Activated CD4-positive, alpha-beta T cell treated with anti-CD3 and anti-CD28 coated beads, Interleukin-2, amount 50 U/mL, for 24 hours (primary cell): ENCODE data around the gene ENTPD2.
A peak's percentile ranks its signal among the peaks of the same experiment; 100 is the strongest.
"Not testable (repeated sequence)": the region's sequence is repeated elsewhere in the genome, so short reads cannot be mapped to it uniquely, and the experiment has no call there.

ENCODE experiments used
- DNase-seq, 2 donors: peaks; one replicate each; pipeline ENCODE4 v3.0.0-alpha.2; 2020; ENCODE audit warnings: low read depth in 1 of 2, low spot score in 1 of 2

The ENTPD2 gene

DNA sequence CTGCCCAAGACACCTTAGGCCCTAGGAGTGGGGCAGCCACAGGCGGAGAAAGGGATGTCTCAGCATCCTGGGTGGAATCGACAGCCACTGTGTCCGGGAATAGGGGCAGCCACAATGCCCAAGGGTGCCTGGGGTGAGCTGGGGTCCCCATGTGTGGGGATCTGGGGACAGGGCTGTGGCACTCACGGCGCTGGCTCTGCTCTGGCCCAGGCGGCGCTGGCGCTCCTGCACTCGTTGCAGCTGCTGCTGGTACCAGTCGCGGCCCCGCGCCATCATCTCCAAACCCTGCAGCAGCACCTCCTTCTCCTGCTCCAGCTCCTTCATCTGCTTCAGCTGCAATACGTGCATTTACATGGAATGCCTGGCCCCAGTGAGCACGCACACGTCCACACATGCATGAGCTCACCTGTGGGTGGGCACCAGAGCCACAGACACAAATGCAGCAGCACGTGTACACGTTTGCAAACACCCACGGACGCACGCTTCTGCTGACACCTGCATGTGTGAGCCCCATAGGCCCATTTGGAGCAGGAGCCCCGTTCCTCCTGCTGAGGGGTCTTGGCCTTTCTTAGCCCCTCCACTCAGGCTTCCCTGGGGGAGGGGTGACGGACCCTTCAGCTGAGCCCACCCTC lies 11.6 kb upstream of the ENTPD2 start:
- DNase-seq: no peak

DNA sequence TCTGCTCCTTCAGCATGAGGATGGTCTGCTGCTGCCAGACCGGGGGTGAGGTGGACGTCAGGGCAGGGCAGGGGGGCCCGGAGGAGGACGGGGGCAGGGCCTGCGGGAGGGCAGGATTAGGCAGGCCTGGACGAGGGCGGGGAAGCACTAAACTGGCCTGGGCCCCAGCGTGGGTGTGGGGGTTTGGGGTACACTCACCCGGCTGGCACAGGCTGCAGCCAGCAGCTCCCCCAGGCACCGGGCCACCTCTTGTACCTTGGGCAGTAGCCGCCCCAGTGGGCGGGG lies 11.0 kb upstream of the ENTPD2 start:
- DNase-seq: no peak

DNA sequence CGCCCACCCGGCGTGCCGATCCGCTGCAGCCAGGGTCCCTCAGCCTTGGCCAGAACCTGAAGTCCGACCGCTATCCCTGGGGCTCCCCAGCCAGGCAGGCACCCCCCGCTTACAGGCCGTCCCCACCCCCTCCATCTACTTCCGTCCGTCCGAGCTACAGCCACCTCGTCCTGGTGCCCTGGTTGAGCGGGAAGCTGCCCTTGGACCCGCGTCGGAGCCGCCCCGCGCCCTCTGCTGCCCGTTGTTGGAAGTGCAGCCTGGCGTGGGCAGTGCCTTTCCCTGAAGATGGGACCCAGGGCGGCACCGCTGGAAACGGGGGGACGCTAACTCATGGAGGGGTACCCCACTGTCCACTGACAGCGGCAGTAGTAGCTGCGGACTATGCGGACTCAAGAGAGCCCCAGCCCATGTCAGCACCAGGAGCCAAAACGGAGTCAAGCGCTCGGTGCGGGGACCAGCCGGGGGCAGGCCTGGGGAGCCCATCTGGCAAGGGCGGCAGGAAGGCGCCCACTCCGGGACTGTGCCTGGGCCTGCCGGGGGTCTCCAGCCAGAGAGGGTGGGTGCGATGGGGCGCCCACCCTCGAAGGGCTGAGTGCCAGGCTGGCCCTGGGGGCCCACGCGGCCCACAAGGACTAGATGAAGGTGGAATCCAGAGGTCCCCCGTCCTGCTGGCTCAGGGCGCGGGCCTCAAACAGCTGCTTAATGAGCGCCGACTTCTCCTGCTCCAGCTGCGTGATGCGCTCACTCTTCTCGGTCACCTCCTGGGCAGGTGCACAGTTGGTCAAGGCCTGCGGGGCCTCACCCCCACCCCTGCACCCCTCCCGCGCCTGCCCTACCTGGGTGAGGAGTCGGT lies 10.4 kb upstream of the ENTPD2 start:
- peak; percentile 44 to 57 for DNase-seq

GRCh38 chr9:137063311-137064026 lies 9.6 kb upstream of the ENTPD2 start:
- DNase-seq: no peak

DNA sequence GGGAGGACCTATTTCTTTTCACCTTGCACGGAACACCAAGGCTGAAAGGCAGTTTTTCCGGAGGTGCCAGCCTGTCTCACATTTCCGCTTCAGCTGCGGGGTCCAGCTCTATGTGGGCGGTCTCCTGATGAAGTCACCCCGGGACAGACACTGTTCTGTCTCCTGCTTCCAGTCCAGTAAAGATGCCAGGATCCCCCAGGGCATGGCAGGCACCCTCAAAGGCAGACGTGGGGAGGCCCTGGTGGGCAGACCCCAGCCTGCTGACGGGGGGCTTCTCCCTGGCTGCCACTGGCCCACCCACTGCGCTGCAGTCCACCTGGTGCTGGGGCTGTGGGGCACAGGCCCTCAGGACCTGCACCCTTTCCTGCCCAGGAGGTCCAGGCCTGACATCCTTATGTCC lies 8.9 kb upstream of the ENTPD2 start:
- not testable (repeated sequence) for DNase-seq

DNA sequence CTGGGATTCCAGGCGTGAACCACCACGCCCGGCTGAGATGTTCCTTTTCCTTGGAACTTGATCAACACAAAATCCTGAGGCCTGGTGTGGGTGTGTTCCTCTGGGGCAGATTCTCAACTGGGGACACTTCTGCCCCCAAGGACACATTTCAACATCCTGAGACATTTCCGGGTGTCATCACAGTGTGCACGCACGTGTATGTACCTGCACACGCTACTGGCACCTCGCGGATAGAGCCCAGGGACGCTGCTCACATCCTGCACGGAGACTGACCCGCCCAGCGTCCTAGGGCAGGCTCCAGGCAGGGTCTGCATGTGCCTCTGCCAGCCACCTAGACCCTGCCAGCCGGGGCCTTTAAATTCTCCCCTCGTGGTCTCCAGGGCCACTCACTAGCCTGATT lies 8.5 kb upstream of the ENTPD2 start:
- DNase-seq: no peak

GRCh38 chr9:137058521-137059234 lies 4.8 kb upstream of the ENTPD2 start:
- DNase-seq: no peak

GRCh38 chr9:137057545-137057944 lies 3.7 kb upstream of the ENTPD2 start:
- DNase-seq: no peak

- DNase-seq: no peak
These were observed 3.0 kb upstream of the ENTPD2 start for GRCh38 chr9:137056739-137057415.

GRCh38 chr9:137055385-137056364 lies 1.8 kb upstream of the ENTPD2 start:
- no peak for DNase-seq

DNA sequence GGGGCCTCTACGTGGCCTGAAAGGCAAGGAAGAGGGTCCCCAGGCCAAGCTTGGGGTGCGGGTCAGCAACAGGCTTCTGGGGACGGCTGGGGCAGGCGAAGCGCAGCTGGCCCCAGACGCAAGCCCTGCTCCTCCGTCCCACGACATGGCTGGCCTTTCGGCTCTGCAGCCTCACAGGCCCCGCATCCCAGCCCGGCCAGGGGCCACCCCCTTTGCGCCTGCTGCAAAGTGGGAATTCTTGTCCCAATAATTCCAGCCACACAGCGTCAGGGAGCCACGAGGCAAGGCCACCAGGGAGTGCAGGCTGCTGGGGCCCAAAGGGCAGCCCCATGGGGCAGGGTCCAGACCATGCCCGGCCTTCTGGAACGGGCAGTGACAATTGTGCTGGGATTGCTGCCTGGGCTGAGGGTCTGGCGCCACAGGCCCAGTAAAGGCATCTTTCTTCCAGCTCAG lies 1.1 kb upstream of the ENTPD2 start:
- DNase-seq: no peak

- no peak for DNase-seq
These were observed 590 bp downstream of the ENTPD2 start for GRCh38 chr9:137052998-137053943.

- DNase-seq: no peak
These were observed 1.6 kb downstream of the ENTPD2 start for GRCh38 chr9:137052293-137052692.

GRCh38 chr9:137051145-137051724 lies 2.6 kb downstream of the ENTPD2 start:
- no peak for DNase-seq

DNA sequence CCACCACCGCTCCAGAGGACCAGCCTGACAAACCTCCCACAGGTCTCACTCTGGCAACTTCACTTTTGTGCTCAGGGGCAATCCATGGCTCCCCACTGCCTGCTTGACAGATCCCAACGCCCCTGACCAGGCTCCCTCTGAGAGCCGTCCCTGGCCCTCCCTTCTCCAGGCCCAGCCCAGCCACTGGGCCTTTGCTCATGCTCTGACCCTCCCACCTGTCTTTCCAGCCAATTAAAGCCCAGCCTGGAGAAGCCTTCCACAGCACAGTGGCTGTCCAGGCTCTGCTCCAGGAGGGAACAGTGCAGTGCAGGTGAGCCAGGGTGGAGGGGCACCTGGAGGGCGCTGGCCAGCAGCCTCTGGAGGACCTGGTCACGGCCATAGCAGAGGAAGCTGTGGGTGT lies 3.3 kb downstream of the ENTPD2 start:
- no peak for DNase-seq

DNA sequence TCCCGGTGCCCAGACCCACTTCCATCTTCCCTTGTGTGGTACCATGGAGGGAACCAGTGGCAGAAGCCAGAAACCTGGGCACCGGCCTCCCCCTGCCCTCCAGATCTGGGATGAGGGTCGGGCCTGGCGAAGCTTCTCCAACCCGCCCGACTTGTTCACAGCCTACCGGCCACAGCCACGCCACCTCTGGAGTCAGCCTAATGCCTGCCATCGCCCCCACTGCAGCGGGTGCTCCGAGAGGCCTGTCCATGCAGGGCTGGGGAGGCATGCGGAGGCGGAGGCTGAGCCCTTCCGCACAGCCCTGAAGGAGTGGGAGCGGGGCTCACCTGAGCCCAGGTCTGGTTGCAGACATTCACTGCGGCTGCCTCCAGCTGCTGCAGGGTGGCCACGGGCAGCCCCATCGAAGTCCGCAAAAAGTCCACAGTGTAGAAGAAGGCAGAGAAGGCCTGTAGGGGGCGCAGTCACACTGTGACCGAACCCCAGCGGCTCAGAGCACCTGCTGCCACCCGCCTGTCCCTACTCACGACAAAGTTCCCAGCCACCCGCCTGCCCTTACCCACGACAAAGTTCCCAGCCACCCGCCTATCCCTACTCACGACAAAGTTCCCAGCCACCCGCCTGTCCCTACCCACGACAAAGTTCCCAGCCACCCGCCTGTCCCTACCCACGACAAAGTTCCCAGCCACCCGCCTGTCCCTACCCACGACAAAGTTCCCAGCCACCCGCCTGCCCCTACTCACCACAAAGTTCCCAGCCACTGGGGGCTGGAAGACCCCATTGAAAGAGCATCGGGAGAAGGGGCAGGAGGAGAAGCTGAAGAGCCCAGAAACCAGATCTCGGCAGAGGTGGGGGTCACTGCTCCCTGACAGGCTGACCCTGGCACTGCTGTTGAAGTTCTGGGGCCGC lies 4.1 kb downstream of the ENTPD2 start:
- no peak for DNase-seq
